GM21619 (cell line): ENCODE measurements around the gene SDCCAG8.

Experiments
- ATAC-seq: cut with Tn5 transposase; IDR thresholded peaks from one replicate; pipeline ENCODE4 v1.9.1; 2021; ENCODE audit not compliant: unreplicated experiment

SDCCAG8 gene

GRCh38 chr1:243415663-243416408 lies 160.0 kb downstream of the SDCCAG8 start:
- ATAC-seq = no peak

GRCh38 chr1:243416495-243416894 lies 160.7 kb downstream of the SDCCAG8 start:
- peak; percentile 61 for ATAC-seq

GRCh38 chr1:243420016-243420945 lies 164.4 kb downstream of the SDCCAG8 start:
- ATAC-seq = no peak

GRCh38 chr1:243420946-243421685 lies 165.3 kb downstream of the SDCCAG8 start:
- no peak for ATAC-seq

- ATAC-seq = peak; percentile 90
These were observed 165.9 kb downstream of the SDCCAG8 start for GRCh38 chr1:243421784-243422183.

GRCh38 chr1:243422362-243422761 lies 166.5 kb downstream of the SDCCAG8 start:
- ATAC-seq = no peak

- no peak for ATAC-seq
These were observed 172.2 kb downstream of the SDCCAG8 start for GRCh38 chr1:243428084-243428483.

GRCh38 chr1:243428617-243429342 lies 172.9 kb downstream of the SDCCAG8 start:
- ATAC-seq = no peak

GRCh38 chr1:243431591-243431990 lies 175.8 kb downstream of the SDCCAG8 start:
- no peak for ATAC-seq

- ATAC-seq = no peak
These were observed 176.3 kb downstream of the SDCCAG8 start for GRCh38 chr1:243432136-243432535.

GRCh38 chr1:243433737-243434370 lies 178.0 kb downstream of the SDCCAG8 start:
- ATAC-seq = no peak

GRCh38 chr1:243434594-243434993 lies 178.8 kb downstream of the SDCCAG8 start:
- ATAC-seq = no peak

GRCh38 chr1:243435836-243436235 lies 180.0 kb downstream of the SDCCAG8 start:
- ATAC-seq = no peak

- ATAC-seq = no peak
These were observed 182.3 kb downstream of the SDCCAG8 start for GRCh38 chr1:243438146-243438545.

- ATAC-seq = no peak
These were observed 183.0 kb downstream of the SDCCAG8 start for GRCh38 chr1:243438815-243439214.

- no peak for ATAC-seq
These were observed 184.6 kb downstream of the SDCCAG8 start for GRCh38 chr1:243440406-243440805.

GRCh38 chr1:243441601-243442000 lies 185.8 kb downstream of the SDCCAG8 start:
- ATAC-seq = no peak

GRCh38 chr1:243443557-243443956 lies 187.7 kb downstream of the SDCCAG8 start:
- no peak for ATAC-seq

- ATAC-seq = no peak
These were observed 191.5 kb downstream of the SDCCAG8 start for GRCh38 chr1:243447347-243447746.

- ATAC-seq = no peak
These were observed 192.0 kb downstream of the SDCCAG8 start for GRCh38 chr1:243447844-243448243.
